HG03342 (cell line): Measurements from ENCODE around the gene TLX1.
A peak's percentile ranks its signal among the peaks of the same experiment; 100 is the strongest.

Experiments used
- ATAC-seq: cut with Tn5 transposase; IDR thresholded peaks from one replicate; pipeline ENCODE4 v1.9.1; 2021; ENCODE audit warnings: mild to moderate bottlenecking, moderate library complexity; ENCODE audit not compliant: unreplicated experiment

TLX1 gene

DNA sequence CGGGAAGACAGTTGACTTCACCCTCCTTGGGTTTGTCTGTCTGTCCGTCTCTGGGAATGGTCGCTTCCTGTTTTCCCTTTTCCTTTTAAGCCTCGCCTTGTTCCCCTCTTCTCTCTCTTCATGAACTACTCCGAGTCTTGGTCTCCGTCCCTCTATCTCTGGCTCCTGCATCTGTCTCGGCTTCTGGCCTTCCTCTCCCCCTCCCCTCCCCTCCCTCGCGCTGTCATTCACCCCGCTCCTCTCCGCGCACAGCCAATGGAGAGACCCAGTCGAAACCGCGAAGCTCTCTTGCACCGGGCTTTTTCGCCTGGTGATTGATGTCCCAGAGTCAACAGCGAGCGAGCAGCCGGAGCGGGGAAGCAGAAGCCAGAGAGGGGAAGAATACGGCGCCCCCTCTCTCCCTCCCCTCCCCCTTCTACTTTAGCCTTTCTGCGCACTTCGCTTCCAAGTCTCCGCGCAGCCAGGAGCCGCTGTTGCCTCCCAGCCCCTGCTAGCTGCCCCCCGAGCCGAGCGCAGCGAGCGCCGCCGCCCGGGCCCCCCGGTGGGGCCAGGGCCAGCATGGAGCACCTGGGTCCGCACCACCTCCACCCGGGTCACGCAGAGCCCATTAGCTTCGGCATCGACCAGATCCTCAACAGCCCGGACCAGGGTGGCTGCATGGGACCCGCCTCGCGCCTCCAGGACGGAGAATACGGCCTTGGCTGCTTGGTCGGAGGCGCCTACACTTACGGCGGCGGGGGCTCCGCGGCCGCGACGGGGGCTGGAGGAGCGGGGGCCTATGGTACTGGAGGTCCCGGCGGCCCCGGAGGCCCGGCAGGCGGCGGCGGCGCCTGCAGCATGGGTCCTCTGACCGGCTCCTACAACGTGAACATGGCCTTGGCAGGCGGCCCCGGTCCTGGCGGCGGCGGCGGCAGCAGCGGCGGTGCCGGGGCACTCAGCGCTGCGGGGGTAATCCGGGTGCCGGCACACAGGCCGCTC lies at the start of gene TLX1:
Gene TLX1, plus strand, starts transcription at position 317 of the 978 bp plus-strand sequence. Its CDS starts 242 bp downstream, at position 559.
- no peak for ATAC-seq

DNA sequence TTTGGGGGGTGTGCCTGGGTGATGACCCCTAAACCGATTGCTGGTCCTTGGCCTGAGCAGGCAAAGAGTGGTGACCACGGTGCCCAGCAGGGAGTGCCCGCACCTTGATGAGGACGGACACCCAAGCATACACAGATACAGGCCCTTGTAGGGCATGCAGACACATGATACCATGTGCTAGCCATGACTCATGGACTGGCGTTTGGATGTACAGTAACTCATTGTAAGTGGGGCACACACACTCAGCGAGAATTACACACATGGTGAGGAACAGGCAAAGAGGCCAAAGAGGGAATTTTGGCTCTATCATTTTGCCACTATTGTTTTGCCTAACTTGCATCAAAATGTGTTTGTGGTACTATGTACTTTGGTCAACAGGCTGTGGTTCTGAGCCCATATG lies 45.3 kb upstream of the TLX1 start:
- no peak for ATAC-seq

DNA sequence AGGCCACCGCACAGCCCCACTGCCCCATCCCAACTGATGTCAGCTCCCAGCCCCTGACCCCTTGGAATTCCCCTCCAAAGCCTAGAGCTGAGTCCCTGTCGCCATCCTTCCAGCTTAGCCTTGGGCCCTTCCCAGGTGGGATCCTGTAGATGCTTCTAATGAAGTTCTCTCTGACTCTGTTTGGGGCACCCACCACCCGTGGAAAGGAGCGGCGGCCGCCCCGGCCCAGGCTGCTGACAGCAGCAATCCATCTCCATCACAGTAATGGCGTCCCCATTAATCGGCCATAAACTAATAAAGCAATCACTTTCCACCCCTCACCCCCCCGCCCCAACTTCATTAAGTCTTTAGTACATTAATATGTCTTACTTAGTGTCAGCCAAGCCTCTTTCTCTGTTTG lies 43.7 kb upstream of the TLX1 start:
- no peak for ATAC-seq

DNA sequence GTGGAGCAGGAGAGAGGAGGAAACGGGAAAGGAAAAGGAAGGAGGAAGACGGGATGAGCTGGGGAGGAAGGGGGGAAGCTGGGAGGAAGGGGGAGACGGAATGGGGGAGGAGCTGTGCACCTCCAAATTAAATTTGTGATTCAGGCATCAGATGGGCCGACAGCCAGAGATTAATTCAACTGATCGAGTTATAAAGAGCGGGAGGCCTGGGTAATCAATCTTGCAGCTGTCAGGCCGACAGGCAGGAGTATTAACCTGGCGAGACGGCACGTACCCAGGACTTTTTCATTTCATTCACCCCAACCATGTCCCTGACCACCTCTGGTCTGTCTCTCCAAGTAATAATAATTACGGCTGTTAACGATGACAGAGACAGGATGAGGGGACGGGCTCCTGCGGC lies 43.1 kb upstream of the TLX1 start:
- no peak for ATAC-seq

DNA sequence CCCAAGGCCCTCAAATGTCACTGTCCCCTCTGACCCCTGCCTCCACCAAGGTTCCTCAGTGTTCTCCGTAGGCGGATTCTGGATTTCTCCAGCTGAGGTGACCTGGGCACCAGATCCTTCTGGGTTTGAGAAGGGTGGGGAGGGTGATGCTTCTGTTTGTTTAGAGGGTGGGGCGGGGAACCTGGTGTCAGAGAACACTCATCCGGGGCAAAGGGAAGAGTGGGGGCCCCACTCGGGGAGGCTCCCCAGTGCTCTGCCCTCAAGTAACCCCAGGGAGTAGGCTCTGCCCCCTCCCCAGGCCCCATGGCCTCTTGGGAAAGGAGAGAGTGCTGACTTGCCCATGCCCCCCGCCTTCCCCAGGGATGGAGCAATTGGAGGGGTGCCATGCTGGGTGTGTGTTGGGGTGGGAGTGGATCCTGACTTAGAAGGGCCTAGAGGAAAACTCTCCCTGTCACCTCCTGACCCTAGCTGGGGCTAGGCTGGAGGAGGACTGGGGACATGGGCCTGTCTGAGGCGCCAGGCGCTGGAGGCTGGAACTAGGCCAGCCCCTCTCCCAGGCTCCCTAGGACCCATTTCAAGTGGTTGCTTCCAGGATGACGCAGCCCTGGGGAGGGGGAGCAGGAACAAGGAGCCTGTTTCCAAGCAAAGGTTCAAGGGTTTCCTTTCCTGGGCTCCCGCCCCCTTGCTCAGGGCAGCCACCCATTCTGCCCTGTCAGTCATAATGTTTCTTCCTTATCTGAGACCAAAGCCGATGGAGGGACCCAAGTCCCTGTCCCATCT lies 41.4 kb upstream of the TLX1 start:
- no peak for ATAC-seq

DNA sequence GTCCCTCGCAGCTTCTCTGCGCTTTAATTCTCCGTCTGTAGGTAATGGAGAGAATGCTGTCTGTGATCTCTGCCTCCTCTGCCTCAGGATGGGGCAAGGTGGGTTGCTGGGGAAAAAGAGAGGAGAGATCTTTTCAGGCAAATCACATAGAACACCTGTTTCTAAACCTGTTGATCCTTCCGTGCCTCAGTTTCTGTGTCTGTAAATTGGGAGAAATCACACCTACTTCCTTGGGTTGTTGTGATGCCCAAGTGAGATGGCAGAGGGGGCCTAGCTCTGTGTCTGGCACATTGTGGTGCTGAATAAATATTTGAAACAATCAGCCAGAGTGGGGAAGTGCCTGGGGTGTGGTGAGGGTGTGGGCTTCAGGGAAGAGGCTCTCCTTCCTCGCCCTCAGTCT lies 40.5 kb upstream of the TLX1 start:
- ATAC-seq: no peak

DNA sequence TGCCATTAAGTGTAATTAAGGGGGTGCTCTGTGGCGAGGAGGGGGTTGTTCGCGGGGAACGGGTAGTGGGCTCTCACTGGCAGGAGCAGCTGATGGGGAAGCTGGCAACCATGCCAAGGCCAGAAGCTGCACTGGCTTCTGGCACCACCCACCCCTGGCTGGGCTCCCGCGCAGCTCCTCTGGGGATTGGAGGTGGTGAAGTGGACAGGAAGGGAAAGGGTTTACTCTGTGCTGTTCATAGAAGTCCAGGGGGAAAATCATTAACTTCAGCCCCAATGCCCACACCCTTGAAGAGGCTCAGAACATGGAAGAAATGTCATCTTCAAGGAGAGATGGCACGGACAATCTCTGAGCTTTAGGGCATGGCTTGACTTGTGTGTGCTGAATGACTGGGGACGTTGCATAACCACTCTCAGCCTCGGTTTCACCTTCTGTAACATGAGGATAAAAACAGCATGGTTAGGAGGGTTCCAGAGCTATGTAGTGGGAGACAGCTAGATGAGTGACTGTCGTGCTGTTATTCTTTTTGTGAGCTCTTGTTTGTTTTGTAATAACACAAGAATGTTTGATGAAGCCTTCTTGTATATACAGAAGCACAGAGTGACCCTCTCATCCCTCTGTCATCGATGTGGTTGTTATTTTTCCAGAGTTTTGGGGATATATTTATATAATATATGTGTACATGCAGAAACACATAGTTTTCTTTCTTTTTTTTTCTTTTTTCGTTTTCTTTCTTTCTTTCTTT lies 39.4 kb upstream of the TLX1 start:
- ATAC-seq: no peak

DNA sequence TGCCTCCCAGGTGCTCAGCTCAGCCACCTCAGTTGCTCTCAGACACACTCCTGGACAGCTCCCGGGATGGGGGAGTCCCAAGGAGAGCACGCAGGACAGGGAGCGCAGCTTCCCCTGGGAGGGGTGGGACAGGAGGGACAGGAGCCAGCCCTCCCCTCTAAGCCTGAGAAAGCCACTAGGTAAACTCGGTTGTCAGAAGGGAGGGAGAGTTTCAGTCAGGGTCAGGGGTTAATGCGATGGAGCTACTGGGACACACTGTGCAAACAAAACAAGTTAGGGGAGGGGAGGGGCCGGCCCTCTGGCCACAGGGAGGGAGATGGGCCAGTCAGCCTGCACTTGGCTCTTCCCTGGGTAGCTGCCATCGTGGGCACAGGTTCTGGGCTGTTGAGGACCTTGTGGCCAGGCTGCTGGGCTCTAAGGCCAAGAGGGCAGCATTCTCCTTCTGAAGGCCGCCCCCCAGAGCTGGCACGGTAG lies 38.2 kb upstream of the TLX1 start:
- no peak for ATAC-seq

DNA sequence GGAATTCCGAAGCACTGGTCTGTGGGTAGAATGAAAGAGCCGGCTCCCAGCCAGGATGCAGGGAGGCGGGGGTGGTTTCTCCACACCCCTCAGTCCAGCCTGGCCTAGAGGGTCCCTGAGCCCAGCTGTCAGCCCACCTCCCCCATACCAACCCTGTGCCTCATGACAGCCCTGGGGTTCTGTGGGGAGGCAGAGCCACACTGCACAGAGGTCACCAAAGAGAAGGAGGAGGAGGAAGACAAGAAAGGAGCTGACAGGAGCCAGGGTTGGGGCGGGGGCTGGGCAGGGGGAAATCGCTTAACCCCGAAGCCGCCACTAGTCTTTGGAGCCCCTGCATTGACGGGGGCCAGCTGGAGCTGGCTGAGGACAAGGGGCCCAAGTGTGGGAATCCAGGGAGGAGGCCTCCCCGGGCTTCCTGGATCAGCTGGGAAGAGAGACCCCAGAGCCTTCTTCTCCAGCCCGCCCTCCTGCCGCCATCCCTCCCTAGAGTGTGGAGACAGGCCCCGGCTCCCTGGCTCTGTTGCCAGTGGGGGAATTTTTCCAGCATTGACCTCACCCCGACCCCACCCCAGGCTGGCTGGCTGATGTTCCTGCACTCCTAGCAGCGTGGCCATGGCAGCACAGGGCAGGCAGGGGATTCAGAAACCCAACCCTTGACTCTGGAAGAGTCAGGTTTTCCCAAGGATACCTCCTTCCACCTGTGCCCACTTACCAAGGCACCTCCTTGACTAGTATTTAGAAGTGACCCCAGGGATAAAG lies 36.8 kb upstream of the TLX1 start:
- no peak for ATAC-seq

DNA sequence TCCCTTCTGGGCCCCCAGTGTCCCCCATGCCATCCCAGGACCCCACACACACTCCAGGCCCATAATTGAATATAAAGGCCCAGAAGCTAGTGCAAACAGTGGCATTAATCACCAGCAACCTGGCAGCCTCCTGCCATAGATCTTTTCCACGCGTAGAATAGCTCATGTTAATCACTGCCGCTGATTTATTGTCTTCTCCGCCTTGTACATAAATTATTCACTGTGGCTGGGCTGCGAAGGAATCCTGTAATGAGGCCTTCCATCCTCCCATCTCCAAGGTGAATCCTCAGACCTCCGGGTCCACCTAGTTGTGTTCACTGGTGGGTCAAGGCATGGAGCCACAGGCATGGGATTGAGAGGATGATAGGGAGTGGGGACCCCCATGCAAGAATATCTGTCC lies 36.1 kb upstream of the TLX1 start:
- no peak for ATAC-seq

DNA sequence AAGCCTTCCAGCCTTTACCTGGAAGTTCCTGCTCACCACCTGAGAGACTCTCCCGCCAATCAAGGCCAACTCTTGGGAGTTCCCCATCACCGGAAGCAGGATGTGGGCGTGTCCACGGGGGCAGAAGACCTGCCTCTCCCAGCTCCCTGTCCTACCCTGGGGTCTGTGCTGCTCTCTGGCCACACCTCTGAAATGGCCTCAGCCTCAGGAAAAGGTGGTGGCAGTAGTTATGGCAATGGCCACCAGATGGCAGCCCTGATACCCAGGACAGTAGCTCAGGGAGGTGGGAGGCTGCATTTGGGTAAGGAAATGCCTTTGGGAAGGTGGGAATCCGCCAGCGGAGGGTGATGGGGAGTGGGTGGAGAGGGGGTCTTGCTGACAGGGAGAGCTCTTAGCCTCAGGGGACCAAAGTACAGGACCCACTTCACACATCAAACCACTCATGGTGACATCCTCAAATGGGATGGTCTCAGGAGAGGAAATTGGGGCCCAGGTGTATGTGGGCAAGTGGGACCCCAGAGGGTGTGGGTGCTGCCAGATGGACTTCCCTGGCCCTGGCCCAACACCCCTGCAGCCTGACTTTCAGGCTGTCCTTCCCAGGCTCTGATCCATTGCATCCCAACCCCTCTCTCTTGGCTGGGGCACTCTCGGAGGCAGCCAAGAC lies 35.4 kb upstream of the TLX1 start:
- ATAC-seq: peak; percentile 81

DNA sequence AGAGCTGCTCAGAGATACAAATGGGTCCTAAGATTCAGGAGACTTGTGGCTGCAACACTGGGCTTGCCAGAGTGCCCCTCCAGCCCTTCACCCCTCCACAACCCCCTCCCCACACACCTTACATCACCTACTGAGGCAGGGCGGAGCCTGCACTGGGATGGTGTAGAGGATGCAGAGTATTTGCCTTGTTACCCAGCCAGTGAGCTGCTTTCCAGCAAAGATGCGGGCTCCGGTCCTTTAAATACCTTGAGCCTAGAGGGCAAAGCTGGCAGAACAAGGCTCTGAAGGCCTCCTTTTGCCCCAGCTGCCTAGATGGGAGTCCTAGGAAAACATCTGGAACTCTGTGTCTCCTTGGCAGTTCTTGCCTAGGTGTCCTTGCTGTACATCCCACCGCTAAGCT lies 34.7 kb upstream of the TLX1 start:
- no peak for ATAC-seq

DNA sequence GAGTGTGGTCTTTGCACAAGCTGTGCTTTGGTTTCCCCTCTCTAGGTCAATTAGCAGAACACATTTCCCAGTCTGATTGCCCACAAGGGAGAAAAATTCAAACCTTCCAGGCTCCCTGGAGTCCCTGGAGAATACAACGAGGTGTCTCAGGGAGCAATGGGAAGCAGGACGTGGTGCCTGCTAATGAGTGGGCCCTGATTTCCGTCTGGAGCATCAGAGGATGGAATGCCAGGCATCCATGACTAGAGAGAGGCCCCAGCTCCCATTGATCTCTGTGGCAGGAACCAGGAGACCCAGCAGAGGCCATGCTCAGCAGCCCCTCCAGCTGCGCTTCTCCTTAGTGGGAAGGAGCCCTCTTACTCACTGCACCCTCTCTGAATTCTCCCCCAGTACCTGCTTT lies 33.2 kb upstream of the TLX1 start:
- no peak for ATAC-seq

DNA sequence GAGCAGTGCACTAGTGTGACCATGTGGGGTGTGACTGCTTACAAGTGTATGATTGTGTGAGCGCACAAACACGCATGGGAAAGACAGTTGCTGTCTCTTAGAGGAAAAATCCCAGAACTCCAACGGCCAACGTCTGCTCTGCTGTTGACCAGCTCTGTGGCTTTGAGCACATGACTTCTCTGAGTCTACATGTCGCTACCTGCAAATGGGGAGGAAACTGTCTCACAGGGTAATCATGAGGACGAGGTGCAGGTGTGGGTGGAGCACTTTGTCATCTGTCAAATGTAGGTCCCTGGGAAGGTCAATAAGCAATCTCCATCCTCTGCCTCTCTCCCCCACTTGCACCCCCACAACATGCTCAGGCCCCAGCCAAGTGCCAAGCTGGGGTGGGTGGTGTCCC lies 31.2 kb upstream of the TLX1 start:
- no peak for ATAC-seq

DNA sequence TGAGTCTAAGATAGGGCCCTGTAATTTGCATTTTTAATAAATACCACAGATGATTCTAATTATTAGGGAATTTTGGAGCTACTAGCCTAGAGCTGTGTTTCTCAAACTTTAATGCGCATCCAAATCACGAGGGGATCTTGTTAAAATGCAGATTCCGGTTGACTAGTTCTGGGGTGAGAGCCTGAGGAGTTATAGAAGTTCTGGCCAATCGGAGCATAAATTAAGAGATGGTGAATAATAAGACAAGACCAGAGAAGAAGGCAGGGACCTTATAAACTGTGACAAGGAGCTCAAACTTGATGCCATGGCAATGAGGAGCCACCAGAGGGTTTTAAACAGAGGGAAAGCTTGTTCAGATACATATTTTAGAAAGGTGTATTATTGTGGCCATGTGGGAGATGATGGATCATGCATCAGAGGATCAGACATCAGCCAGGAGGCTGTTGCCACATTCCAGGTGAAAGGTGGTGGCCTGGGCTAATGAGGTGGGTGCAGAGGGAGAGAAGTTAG lies 29.7 kb upstream of the TLX1 start:
- no peak for ATAC-seq

DNA sequence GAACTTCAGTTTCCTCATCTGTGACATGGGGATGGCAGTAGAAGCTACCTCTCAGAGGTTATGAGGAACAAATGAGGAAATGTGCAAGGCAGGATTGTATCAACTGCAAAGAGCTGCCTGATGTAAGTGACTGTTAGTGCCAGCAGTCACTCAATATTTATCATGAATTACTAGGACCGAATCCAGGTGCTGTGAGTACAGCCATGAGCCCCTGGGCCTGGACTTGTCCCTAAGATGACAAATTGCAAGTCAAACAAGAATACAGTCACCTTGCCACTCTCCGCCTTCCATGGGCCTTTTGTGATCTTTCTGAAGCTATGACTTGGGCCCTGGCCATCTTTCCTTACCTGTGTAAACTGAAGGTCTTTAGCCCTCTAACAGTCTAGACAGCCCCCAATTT lies 27.7 kb upstream of the TLX1 start:
- no peak for ATAC-seq

DNA sequence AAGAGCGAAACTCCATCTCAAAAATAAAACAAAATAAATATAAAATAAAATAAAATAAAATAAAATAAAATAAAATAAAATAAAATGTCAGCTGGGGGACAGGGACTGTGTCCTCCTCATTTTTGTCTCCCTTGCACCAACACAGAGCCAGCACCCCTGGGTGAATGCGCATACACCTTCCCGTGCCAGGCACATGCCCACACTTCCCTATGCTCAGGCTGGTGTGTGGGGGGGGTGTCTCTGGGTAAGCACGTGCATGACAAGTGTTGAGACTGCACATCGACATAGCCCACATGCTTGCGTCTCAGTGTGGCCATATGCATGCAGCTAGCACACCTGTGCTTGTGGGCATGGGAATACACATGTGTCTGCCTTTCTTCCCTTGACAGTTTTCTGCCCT lies 24.7 kb upstream of the TLX1 start:
- no peak for ATAC-seq

DNA sequence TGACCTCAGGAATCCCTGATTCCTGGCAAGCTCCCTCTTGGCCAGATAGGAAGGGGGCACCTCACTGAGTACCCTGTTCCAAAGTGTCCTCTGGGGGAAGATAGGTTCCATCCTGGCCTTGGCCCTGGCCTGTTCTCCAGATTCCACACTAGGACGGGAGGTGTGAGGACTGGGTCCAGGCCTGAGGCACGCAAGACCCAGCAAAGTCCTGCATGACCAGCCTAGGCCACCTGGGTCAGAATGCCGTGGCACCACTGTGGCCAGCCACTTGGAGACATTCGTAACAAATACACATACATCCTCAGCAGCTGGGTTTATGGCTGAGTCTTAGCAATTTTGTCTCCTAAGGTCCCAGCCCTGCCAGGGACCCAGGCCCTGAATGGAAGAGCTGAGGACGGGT lies 23.3 kb upstream of the TLX1 start:
- ATAC-seq: no peak

DNA sequence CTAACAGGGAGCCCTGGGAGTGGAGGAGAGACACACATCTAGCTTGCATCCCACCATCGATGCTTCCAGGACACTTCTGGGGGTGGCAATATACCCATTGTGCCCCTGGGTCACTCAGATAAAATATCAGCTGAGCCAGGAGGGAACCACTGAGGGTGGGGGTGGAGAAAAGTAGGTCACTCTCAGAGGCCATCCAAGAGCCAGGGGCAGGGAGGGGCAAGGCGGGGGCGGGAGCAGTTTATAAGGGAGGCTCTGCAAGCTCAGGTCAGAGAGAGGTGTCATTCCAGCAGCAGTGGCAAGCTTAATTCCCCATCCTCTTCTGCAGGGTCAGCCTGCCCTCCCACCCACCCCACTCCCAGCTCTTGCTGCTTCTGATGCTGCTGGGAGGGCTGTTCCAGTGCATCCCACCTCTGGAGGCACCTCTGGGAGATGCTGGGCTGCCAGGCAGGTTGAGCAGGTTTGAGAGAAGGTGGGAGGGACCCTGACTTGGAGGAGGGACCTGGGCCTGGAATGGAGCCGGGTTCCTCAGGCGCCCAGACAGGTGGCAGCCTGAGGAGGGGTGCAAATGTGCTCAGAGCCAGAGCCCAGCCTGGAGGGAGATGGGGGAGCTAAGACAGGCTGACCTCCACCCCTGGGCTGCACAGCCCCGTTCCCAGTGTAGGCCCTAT lies 20.1 kb upstream of the TLX1 start:
- ATAC-seq: no peak
